ENCODE measurements around the gene ANKZF1.

ANKZF1 gene

GRCh38 chr2:219204425-219205164, 25.0 kb upstream of the ANKZF1 start:
- no peak for TF ChIP-seq CTCF (IDR thresholded peaks at IDR 0.05; ENCODE audit: low read depth, low read length, missing control alignments)
- no peak overlapping the region for H3K27ac ChIP-seq
- in situ Hi-C loops (cut with HindIII; ENCODE audit: low pct_ligation_motif_present, low sequenced_read_pairs), result no loop called here
- H3K36me3 ChIP-seq (replicated peaks), result peaks cover 7% of the 10 kb centered on the region
- no peaks in the 10 kb centered on the region for H3K27me3 ChIP-seq (replicated peaks)
- no peak for DNase-seq
- H3K4me3 ChIP-seq (ENCODE audit: low read depth, low read length), result no peak overlapping the region

GRCh38 chr2:219205165-219205538, 24.5 kb upstream of the ANKZF1 start:
- no peak for DNase-seq
- Histone ChIP-seq H3K4me3 (ENCODE audit: low read depth, low read length) (no peak overlapping the region), H3K27ac (no peak overlapping the region), H3K36me3 (replicated peaks) (peaks cover 7% of the 10 kb centered on the region), H3K27me3 (replicated peaks) (no peaks in the 10 kb centered on the region)
- in situ Hi-C loops (cut with HindIII; ENCODE audit: low pct_ligation_motif_present, low sequenced_read_pairs), result no loop called here
- no peak for TF ChIP-seq CTCF (IDR thresholded peaks at IDR 0.05; ENCODE audit: low read depth, low read length, missing control alignments)

GRCh38 chr2:219205981-219206327, 23.7 kb upstream of the ANKZF1 start:
- no peak for TF ChIP-seq CTCF (IDR thresholded peaks at IDR 0.05; ENCODE audit: low read depth, low read length, missing control alignments)
- peak overlapping the region; percentile 75 for H3K4me3 ChIP-seq (ENCODE audit: low read depth, low read length)
- in situ Hi-C loops (cut with HindIII; ENCODE audit: low pct_ligation_motif_present, low sequenced_read_pairs), result no loop called here

GRCh38 chr2:219206328-219207133, 23.1 kb upstream of the ANKZF1 start, which contains the start of gene ZFAND2B:
ZFAND2B (plus strand) TSS chr2:219206782; CDS start chr2:219206988, 206 bp downstream.
- in situ Hi-C loops (cut with HindIII; ENCODE audit: low pct_ligation_motif_present, low sequenced_read_pairs), result no loop called here

More at GRCh38 chr2:219205981-219206327, 23.7 kb upstream of the ANKZF1 start:
- DNase-seq, result no peak
- peaks cover 7% of the 10 kb centered on the region for H3K36me3 ChIP-seq (replicated peaks)
- H3K27ac ChIP-seq, result no peak overlapping the region
- no peaks in the 10 kb centered on the region for H3K27me3 ChIP-seq (replicated peaks)

GRCh38 chr2:219207134-219207883, 22.3 kb upstream of the ANKZF1 start:
- no peak for DNase-seq
- Histone ChIP-seq H3K4me3 (ENCODE audit: low read depth, low read length) (peak overlapping the region; percentile 75), H3K27me3 (replicated peaks) (no peaks in the 10 kb centered on the region), H3K36me3 (replicated peaks) (peaks cover 7% of the 10 kb centered on the region), H3K27ac (no peak overlapping the region)
- no peak for TF ChIP-seq CTCF (IDR thresholded peaks at IDR 0.05; ENCODE audit: low read depth, low read length, missing control alignments)
- in situ Hi-C loops (cut with HindIII; ENCODE audit: low pct_ligation_motif_present, low sequenced_read_pairs), result no loop called here

More at GRCh38 chr2:219206328-219207133, 23.1 kb upstream of the ANKZF1 start, which contains the start of gene ZFAND2B:
- Histone ChIP-seq H3K36me3 (replicated peaks) (peaks cover 7% of the 10 kb centered on the region), H3K4me3 (ENCODE audit: low read depth, low read length) (peak within 1 kb of the TSS; percentile 75), H3K27me3 (replicated peaks) (no peaks in the 10 kb centered on the region), H3K27ac (peak within 1 kb of the TSS; percentile 51)
- peak; percentile 85 for DNase-seq
- peak; percentile 18 for TF ChIP-seq CTCF (IDR thresholded peaks at IDR 0.05; ENCODE audit: low read depth, low read length, missing control alignments)
